NCI-H460 (cell line): ENCODE data around the gene ZNF598. TPM values are rescaled to one million over a fixed set of nuclear protein-coding genes. Genes with fewer than 3 reads are reported as not detected.

Source experiments
- DNase-seq: peaks from one replicate; pipeline ENCODE4 v3.0.0-alpha.2; 2016; ENCODE audit warnings: low read depth; ENCODE audit errors: extremely low read depth
- total RNA-seq: library from RNA; depleted of rRNA; stranded (reverse); fragments of >200 nt; shearing (Covaris generic); gene quantifications from 2 replicates; pipeline ENCODE4 v1.2.3, GENCODE V29; 2014

Gene ZNF598
- total RNA-seq, 1 experiment from 2014 or later: 37.1 TPM

GRCh38 chr16:2008631-2009163 is 924 bp downstream of the ZNF598 start:
- no peak for DNase-seq

DNA sequence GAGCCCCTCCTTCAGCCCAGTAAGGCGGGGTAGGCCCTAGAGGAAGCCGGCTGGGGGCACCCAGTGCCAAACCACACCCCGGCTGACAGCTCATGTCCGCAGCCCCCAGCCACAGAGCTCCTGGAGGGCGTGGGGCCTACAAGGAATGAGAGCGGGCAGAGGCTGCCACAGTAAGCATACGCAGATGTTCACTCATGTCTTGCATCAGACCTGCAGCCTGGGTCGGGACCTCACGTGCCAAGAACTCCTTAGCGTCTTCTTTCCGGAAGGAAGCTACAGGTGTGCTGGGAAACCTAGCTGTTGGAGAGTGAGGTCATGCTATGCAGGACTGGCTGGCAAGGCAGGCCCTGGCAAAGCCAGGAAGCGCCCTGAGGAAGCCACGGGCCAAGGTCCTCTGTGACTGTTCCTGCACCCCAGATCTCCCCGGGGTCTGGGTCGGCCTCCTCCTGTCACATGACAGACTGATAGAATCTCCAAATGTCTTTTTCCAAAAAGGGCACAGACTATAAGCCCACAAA is 1.6 kb downstream of the ZNF598 start:
- DNase-seq: no peak

GRCh38 chr16:2007081-2007836 is 2.4 kb downstream of the ZNF598 start:
- DNase-seq: no peak

DNA sequence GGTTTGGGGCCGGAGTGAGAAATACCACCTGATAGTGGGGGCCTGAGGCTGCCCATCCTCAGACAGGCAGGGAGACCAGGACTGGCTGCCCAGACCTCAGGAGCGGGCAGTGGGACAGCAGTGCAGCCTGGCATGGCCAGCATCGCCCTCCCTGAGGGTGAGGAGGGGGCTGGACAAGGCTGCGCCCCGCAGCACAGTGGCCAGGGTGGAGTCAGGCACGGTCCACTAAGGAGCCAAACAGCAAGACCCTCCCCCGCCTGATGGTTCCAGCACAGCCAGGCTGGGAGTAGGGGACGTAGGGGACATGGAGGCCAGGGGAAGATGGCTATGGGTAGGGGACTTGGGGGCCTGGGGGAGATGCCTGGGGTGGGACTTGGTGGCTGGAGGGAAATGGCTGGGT is 3.3 kb downstream of the ZNF598 start:
- DNase-seq: no peak

DNA sequence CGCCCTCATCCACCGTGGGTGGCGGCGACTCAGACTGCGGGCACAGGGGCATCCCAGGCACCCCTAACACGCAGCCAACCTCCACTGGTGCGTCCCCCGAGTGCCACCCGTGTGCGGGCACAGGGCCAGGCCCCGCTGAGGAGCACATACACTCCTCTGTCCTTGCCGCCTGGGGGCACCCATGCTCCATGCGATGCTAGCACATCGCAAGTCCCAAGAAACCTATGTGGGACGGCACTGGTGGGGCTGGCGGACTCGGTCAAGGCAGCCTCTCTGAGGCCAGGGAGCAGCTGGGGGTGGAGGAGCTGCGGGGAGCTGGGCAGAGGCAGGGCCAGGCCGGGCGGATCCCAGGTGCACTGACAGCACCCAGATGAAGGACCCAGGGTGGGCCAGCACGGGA is 4.0 kb downstream of the ZNF598 start:
- peak; percentile 77 for DNase-seq

- DNase-seq: no peak
Measured at GRCh38 chr16:2004795-2005517, 4.7 kb downstream of the ZNF598 start.

- peak; percentile 91 for DNase-seq
Measured at GRCh38 chr16:2003827-2004641, 5.6 kb downstream of the ZNF598 start.

DNA sequence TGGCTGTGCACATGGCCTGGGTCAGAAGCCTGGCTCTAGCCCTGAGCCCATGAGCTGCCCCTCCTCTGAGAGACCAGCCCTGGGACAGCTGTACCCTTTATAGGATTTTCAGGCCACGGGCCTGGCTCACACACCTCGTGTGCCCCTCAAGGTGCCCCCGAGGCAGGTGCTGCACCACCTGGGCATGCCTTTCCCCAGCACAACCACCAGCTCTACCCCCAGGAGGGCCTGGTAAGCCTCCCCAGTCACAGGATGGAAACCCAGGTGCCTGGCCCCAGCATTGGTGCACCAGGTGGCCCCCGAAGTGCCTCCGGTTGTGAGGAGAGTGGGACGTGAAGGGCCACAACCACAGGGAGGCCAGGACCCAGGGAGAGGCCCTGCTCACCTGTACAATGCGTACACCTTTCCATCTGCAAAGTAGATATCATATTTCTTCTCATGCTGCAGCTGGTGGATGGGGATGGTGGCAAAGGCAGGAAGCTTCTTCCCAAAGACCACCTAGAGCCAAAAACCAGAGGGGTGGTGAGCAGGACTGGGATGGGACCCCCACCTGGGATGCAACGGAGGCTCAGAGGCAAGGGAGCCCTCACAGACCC is 6.3 kb downstream of the ZNF598 start:
- DNase-seq: no peak

DNA sequence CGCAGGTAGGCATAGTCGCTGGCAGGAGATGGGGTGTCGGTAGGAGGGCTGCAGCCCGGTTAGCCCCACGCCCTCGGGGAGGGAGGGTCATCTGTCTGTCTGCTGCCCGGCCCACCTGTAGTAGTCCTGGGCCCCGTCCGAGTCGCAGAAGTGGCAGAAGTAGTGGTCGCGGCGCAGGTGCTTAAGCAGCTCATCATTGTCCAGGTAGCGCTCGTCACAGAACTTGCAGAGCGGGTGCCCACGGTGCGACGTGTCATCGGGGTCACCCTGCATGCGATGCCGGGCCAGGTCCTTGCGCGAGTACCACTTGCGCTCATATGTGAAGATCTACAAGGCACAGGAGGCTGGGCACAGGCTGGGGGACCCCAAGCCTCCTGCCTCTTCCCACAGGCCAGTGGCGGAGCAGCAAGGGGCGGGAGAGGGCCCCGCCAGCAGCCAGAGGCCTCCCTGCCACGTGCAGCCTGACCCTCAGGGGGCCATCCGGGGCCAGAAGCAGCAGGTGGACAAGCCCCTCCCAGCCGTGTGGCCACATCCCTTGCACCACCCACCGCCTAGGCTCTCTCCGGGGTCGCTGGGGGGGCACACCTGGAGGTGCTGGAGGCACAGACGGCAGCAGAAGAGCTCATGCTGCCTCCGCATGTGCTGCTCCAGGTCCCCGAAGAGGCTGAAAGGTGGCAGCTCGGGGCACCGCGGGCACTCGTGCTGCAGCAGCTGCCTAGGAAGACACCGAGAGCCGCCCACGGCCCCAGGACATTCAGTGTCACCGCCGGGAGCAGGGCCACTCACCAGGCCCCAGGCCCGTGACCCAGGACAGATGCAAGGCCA is 7.0 kb downstream of the ZNF598 start:
- DNase-seq: no peak

DNA sequence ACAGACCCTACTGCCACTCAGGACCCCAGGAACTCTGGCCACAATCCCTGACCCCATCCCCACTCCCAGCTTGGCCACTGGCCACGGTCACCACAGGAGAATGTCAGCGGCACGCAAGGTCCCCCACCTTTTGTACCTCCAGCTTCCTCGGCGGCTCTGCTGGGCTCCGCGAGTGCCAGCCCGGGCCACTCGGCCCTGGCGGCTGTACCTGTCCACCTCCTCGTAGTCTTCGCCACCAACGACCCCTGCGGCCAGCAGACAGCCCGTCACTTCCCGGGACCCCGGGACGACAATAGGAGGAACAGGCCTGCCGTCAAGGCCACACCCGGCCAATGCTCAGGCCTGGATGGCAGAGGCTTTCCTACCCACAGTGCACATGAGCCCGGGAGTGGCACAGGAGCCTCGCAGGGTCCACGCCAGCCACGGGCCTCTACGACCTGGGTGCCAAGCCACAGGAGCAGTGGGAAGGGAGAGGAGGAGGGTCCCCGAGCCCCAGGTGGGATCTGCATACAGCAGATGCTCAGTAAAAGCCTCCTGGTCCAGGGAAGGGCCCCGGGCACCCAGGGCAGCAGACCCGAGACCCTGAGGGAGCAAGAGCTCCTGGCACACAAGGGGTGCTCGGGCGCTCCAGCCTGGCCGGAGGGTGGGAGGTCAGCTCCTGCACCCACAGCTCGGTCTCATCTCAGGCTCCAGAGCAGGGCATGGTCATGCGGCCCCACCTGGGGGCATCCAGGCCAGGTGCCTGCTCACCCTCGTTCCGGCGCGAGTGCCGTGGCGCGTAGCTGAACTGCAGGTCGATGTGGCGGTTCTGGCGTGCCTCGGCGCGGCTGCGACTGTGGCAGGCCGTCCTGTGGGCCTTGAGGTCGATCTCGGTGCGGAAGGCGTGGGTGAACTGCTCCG is 7.9 kb downstream of the ZNF598 start:
- DNase-seq: no peak

- no peak for DNase-seq
Measured at GRCh38 chr16:2001035-2001434, 8.6 kb downstream of the ZNF598 start.

- no peak for DNase-seq
Measured at GRCh38 chr16:1999866-2000514, 9.6 kb downstream of the ZNF598 start.

DNA sequence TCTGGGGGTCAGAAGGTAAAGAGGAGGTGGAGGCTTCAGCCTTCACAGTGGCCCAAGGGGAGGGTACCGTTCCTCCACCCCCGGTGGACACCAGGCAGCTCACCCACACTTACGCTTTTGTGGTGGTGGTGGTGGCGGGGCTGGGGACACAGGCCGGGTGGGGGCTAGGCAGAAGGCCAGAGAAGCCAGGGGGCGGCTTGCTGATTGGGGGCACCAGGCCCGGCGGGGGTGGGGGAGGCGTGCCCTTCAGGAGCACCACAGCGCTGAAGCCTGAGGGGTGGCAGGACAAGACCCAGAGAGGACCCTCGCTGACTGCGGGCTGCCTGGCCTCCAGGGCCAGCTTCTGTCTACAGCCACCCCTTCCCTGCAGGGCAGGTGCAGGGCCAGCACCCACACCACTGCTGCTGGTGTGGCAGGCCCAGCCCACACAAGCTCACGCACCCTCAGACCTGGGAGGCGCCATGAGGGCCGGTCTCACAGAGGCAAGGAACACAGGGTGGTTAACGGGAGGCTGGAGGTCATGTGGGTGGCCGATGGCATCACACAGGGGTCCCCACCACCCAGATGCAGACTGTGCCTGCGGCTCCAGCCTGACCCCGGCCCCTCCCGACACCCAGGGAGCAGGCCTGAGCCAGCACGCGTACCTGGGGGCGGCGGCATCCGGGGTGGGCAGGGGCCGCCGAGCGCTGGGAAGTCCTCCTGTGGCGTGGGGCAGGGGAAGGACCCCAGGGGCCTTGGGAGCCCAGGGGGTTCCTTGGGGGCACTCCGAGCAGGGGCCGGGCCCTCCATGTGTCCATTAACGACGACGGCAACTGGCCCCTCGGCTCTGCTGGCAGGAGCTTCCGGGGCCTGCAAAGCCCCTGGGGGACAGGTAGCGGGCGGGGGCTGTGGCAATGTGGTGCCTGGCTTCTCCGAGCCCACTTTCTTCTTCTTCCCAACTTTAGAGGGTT is 10.5 kb downstream of the ZNF598 start:
- no peak for DNase-seq

GRCh38 chr16:1998360-1998835 is 11.2 kb downstream of the ZNF598 start:
- DNase-seq: no peak

DNA sequence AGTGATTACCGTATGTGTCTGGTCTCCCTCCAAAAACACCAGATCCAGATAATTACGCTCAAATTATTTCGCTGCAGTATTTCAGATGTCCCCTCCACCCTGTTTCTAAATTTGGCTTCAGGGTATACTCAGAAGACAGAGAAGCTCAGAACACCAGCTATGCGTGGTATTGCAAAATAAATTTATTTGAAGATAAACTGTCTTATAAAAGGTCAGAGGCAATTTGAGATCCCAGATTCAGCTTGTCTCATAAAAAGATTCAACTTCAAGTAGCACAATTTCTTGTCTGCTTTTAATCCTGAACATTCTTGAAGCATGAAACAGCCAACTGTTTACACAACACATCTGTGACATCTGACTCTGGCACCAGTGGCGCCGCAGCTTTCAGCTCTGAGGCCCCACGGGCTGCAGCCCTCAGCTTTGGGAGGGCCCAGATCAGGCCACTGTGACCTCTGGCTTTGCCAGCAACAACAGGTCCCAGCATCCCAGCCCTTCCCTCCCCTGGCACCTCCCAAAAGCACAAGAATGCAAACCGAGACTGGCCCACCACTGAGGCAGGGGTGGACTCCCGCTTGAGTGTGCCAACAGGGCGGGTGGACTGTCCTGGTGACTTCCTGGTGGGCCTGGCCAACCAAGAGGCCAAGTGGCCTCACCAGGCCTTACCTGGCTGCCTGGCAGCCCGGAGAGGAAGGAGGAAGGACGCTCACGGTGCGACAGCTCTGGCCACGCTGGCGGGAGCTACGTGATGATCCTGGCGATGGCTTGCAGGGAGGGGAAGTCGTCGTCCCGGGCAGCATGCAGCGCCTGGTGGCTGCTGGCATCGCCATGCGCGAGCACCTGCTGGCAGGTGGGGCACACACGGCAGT is 11.9 kb downstream of the ZNF598 start:
- no peak for DNase-seq

DNA sequence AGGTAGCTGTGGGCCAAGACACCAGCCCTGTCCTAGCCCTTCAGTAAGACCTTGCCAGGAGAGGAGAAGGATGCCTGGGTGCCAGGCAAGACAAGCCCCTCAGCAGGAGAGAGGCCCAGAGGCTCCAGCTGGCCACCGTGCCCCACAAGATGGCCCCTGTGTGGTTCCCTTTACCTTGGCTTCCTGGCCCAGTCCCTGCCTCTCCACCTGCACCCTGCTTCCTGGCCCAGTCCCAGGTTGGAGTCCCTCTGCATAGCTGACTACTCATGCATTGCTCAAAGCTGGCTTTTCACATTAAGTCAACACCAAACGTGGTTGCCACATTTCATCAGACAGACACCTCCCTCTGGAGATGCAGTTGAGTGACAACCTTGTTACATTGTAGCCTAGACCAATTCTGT is 15.9 kb downstream of the ZNF598 start:
- DNase-seq: no peak
